Keratinocyte (primary cell): ENCODE results near the gene MARCHF10. TPM values are rescaled to one million over a fixed set of nuclear protein-coding genes. Genes with fewer than 3 reads are reported as not detected.
A peak's percentile ranks its signal among the peaks of the same experiment; 100 is the strongest.

ENCODE experiments used
- DNase-seq: peaks from one replicate; pipeline ENCODE4 v3.0.0-alpha.2; 2011; ENCODE audit warnings: low read depth, missing footprints, low spot score
- FAIRE-seq: peaks from 2 replicates; lab custom pipeline; 2011; peaks lifted over from hg19 to GRCh38; lab: Jason Lieb, UNC
- H2AFZ ChIP-seq: 2 replicates; pipeline ENCODE4 v1.6.0; 2012; ENCODE audit warnings: low read length, control low read depth, inconsistent platforms; ENCODE audit not compliant: control insufficient read depth
- H3K27ac ChIP-seq: 2 replicates; pipeline ENCODE4 v1.5.1; 2011; ENCODE audit warnings: low read length; ENCODE audit not compliant: control insufficient read depth, insufficient read depth
- H3K27me3 ChIP-seq: 3 replicates; pipeline ENCODE4 v1.6.0; 2011; ENCODE audit warnings: low read length; ENCODE audit not compliant: control insufficient read depth, insufficient read depth; ENCODE audit errors: extremely low read depth
- H3K36me3 ChIP-seq, 2 experiments: 2 replicates in 1 of 2; 3 replicates in 1 of 2; pipeline ENCODE4 v1.5.1; 2011; ENCODE audit warnings: low read length in 2 of 2, mild to moderate bottlenecking in 1 of 2; ENCODE audit not compliant: control insufficient read depth in 2 of 2, insufficient read depth in 2 of 2; ENCODE audit errors: extremely low read depth in 1 of 2
- H3K4me1 ChIP-seq: 3 replicates; pipeline ENCODE4 v1.5.1; 2011; ENCODE audit warnings: low read length; ENCODE audit not compliant: control insufficient read depth, insufficient read depth; ENCODE audit errors: extremely low read depth
- H3K4me2 ChIP-seq: 3 replicates; pipeline ENCODE4 v1.6.0; 2011; ENCODE audit warnings: low read depth, low read length; ENCODE audit not compliant: control insufficient read depth, insufficient read depth; ENCODE audit errors: extremely low read depth
- H3K4me3 ChIP-seq, 3 experiments: fragments of 200-600 bp in 1 of 3; sonication (generic) in 1 of 3; 2 replicates in 2 of 3; 3 replicates in 1 of 3; pipeline ENCODE4 v1.5.1; 2011 to 2016; ENCODE audit warnings: low read length in 3 of 3, mild to moderate bottlenecking in 3 of 3, control low read depth in 2 of 3, inconsistent platforms in 1 of 3, low read depth in 1 of 3, mixed read lengths in 1 of 3, mixed run types in 1 of 3, moderate library complexity in 1 of 3; ENCODE audit not compliant: control insufficient read depth in 2 of 3, insufficient read depth in 2 of 3; ENCODE audit errors: extremely low read depth in 1 of 3
- H3K79me2 ChIP-seq: 2 replicates; pipeline ENCODE4 v1.6.0; 2012; ENCODE audit warnings: low read length; ENCODE audit not compliant: control insufficient read depth, insufficient read depth
- H3K9ac ChIP-seq: 3 replicates; pipeline ENCODE4 v1.6.0; 2011; ENCODE audit warnings: low read length; ENCODE audit not compliant: control insufficient read depth, insufficient read depth; ENCODE audit errors: extremely low read depth
- H3K9me1 ChIP-seq: 3 replicates; pipeline ENCODE4 v1.6.0; 2011; ENCODE audit warnings: low read length; ENCODE audit not compliant: control insufficient read depth, insufficient read depth; ENCODE audit errors: extremely low read depth
- H3K9me3 ChIP-seq: 2 replicates; pipeline ENCODE4 v1.5.1; 2012; ENCODE audit warnings: low read depth, low read length; ENCODE audit not compliant: control insufficient read depth
- H4K20me1 ChIP-seq: 3 replicates; pipeline ENCODE4 v1.6.0; 2011; ENCODE audit warnings: low read length; ENCODE audit not compliant: control insufficient read depth, insufficient read depth; ENCODE audit errors: extremely low read depth
- EZH2 ChIP-seq: IDR thresholded peaks from one replicate; pipeline ENCODE4 v1.6.1; 2012; ENCODE audit warnings: inconsistent platforms, mild to moderate bottlenecking, low read length, moderate library complexity
- dilution Hi-C: fragments of 300-500 bp; cut with MboI; formaldehyde crosslinking; loops from one replicate; pipeline ENCODE4 v1.7.0; 2020; ENCODE audit warnings: low sequenced_read_pairs; ENCODE audit not compliant: extremely low pct_ligation_motif_present
- polyA plus RNA-seq, 5 experiments: library from polyadenylated mRNA; depleted of rRNA in 3 of 5; stranded (reverse) in 3 of 5; stranded (forward) in 1 of 5; unstranded in 1 of 5; fragments of >200 nt; gene quantifications; 1 replicate in 1 of 5; 2 replicates in 3 of 5; 3 replicates in 1 of 5; pipeline versions ENCODE4 v1.2.1 to v1.2.3, GENCODE V29; 2011 to 2012; ENCODE audit warnings: missing spikeins in 2 of 5, low read depth in 1 of 5, low replicate concordance in 1 of 5
- small RNA-seq, 3 experiments: library from RNA; depleted of rRNA; stranded (forward); fragments of <200 nt; gene quantifications; one replicate each; pipeline ENCODE3, GENCODE V24; 2012; ENCODE audit warnings: low read depth in 3 of 3, low replicate concordance in 1 of 3; ENCODE audit not compliant: insufficient read length in 3 of 3
- TF ChIP-seq, protein P1 (sequence below), 3 experiments: IDR thresholded peaks in 1 of 3; conservative IDR thresholded peaks in 1 of 3; optimal IDR thresholded peaks in 1 of 3; 2 replicates in 2 of 3; 3 replicates in 1 of 3; pipeline versions ENCODE3 to v1.5.1; 2011; ENCODE audit warnings: low read length in 3 of 3, mild to moderate bottlenecking in 3 of 3, moderate library complexity in 2 of 3, control low read depth in 1 of 3, inconsistent platforms in 1 of 3; ENCODE audit not compliant: insufficient read depth in 2 of 3; ENCODE audit errors: extremely low read depth in 1 of 3

The MARCHF10 gene
- polyA plus RNA-seq, 1 donor (not counting 4 experiments of a cell fraction or from before 2014, with no cell fraction given): not detected

DNA sequence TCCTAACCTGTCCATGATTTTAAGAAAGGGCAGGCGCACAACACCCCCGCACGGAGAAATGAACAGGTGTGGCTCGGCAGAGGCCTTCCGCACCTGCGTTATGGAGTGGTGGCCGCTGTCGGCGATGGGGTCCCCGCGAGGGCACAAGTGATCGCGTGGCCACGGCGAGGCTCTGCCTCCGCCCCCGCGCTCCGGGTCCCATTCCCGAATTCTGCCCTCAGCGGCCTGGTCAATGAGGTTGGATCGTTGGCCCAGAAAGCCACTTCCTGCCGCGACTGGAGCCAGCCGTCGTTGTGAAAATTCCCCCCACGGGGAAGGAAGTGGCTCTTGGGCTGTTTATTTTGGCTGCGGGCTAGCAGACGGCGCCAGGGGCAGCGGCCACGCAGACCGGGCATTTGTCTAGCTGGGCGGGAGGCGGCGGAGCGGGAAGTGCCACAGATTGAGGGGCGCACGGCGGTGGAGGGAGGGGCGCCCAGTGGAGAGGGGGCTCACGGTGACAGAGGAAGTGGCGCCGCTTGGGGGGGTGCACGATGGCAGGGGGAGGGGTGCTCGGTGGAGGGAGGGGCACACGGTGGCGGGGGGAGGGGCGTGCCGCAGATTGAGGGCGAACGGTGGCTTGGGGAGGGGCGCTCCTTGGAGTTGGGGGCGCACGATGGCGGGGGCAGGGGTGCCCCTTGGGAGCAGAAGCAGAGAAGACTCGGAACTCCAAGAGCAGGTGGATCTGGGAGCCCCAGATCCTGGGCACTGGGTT, 155.7 kb downstream of the MARCHF10 start:
- Histone ChIP-seq H4K20me1 (no peaks in the 10 kb centered on the region), H3K79me2 (no peaks in the 10 kb centered on the region), H3K27ac (no peak overlapping the region), H3K4me2 (peak overlapping the region; percentile 85), H3K4me1 (peaks cover 6% of the 10 kb centered on the region), H3K36me3 (no peaks in the 10 kb centered on the region), H3K27me3 (peaks cover 3% of the 10 kb centered on the region), H3K9ac (peak overlapping the region; percentile 48), H3K4me3 (peak overlapping the region; percentile 4 to 61 (median 45)), H2AFZ (peak overlapping the region; percentile 71), H3K9me3 (no peaks in the 10 kb centered on the region), H3K9me1 (no peaks in the 10 kb centered on the region)
- no peak for TF ChIP-seq EZH2
- TF ChIP-seq, protein P1, sequence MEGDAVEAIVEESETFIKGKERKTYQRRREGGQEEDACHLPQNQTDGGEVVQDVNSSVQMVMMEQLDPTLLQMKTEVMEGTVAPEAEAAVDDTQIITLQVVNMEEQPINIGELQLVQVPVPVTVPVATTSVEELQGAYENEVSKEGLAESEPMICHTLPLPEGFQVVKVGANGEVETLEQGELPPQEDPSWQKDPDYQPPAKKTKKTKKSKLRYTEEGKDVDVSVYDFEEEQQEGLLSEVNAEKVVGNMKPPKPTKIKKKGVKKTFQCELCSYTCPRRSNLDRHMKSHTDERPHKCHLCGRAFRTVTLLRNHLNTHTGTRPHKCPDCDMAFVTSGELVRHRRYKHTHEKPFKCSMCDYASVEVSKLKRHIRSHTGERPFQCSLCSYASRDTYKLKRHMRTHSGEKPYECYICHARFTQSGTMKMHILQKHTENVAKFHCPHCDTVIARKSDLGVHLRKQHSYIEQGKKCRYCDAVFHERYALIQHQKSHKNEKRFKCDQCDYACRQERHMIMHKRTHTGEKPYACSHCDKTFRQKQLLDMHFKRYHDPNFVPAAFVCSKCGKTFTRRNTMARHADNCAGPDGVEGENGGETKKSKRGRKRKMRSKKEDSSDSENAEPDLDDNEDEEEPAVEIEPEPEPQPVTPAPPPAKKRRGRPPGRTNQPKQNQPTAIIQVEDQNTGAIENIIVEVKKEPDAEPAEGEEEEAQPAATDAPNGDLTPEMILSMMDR (optimal IDR thresholded peaks at IDR 0.05 in 1 of 3, IDR thresholded peaks at IDR 0.05 in 1 of 3, conservative IDR thresholded peaks at IDR 0.05 in 1 of 3; ENCODE audit: extremely low read depth in 1 of 3, insufficient read depth in 2 of 3, low read length in 3 of 3): no peak
- no peak for DNase-seq
- dilution Hi-C loops: no loop called here
- FAIRE-seq: peak; percentile 9

Small RNA genes lying within 50 kb of the gene (small RNA-seq; reads per million reads assigned to genes)
- gene RF00019 (0 reads per million in 3 experiments), gene RNU6-446P (0 reads per million in 3 experiments)

Other genes with a start within 250 kb of the MARCHF10 start
- 14.0 to 36.6 TPM (median 30.5 TPM) in 3 replicates for gene MRC2, start 180.6 kb downstream of the MARCHF10 start, polyA plus RNA-seq
- 19.9 to 30.5 TPM (median 22.4 TPM) in 3 replicates for gene TANC2, start 157.9 kb upstream of the MARCHF10 start, polyA plus RNA-seq